Measurements from ENCODE around the gene AP1B1. TPM values are rescaled to one million over a fixed set of nuclear protein-coding genes. Genes with fewer than 3 reads are reported as not detected.

Gene AP1B1
- total and polyA plus RNA-seq, 2 of the 4 experiments (the other 2 are of a cell fraction): 55.7 to 70.8 TPM

DNA sequence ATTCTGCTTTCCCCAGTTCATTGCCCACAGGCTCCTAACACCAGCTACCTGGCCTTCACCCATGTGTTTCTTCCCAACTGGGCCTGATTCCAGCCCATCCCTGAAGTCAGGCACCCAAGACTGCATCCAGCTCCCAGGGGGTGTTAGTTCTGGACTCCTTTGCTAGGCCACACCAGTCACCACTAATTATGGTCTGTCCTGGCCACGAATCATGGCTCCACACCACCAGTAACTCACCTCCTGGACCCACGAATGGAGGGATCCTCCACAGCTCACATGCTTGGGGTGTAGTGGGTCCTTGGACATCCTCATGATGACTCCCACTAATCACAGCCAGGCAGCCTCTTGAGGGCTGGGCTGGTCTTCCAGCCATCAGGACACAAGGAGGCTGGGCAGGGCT is 69.3 kb downstream of the AP1B1 start:
- Histone ChIP-seq H2BK5ac (ENCODE audit: low read depth, low read length, poor library complexity, severe bottlenecking) (no peak overlapping the region), H3K23ac (ENCODE audit: low read depth, low read length) (no peak overlapping the region), H2AK9ac (replicated peaks; ENCODE audit: low read depth, low read length, poor library complexity) (no peak overlapping the region), H3K56ac (ENCODE audit: extremely low read depth, insufficient read depth, low read length) (no peak overlapping the region), H3K4ac (ENCODE audit: low read depth, low read length) (no peak overlapping the region), H2BK15ac (ENCODE audit: low read depth, low read length) (no peak overlapping the region), H4K20me1 (ENCODE audit: insufficient read depth, low read length) (0 out of 2 replicates have a peak, but pooled peaks cover 2% of the 10 kb centered on the region), H3K4me3 (ENCODE audit: insufficient read depth, low read depth, low read length) (no peak overlapping the region), H3K4me2 (ENCODE audit: low read depth, low read length) (no peak overlapping the region), H3K9me3 (ENCODE audit: control insufficient read depth, insufficient read depth, low read length) (no peaks in the 10 kb centered on the region), H4K5ac (ENCODE audit: low read depth, low read length) (no peak overlapping the region), H3K27ac (ENCODE audit: insufficient read depth, low read length) (no peak overlapping the region), H2BK20ac (ENCODE audit: low read depth, low read length) (no peak overlapping the region), H4K8ac (ENCODE audit: low read depth in 2 of 2, low read length in 2 of 2) (no peak overlapping the region), H2BK120ac (ENCODE audit: low read depth, low read length) (no peak overlapping the region), H4K91ac (ENCODE audit: insufficient read depth, low read depth, low read length) (no peak overlapping the region), H3K79me1 (ENCODE audit: low read depth in 1 of 2, low read length in 2 of 2) (no peaks in the 10 kb centered on the region), H2AK5ac (ENCODE audit: low read depth, low read length) (no peak overlapping the region), H2AFZ (replicated peaks; ENCODE audit: low read length, poor library complexity) (no peak overlapping the region), H3K9me1 (ENCODE audit: insufficient read depth, low read length) (no peaks in the 10 kb centered on the region), H3K18ac (ENCODE audit: low read depth, low read length) (no peak overlapping the region), H3K14ac (replicated peaks; ENCODE audit: low read depth, low read length) (no peak overlapping the region), H3K36me3 (ENCODE audit: control insufficient read depth, insufficient read depth, low read length) (no peaks in the 10 kb centered on the region), H3K9ac (ENCODE audit: low read depth, low read length) (no peak overlapping the region), H3K27me3 (ENCODE audit: control insufficient read depth, insufficient read depth, low read length) (peaks cover 38% of the 10 kb centered on the region), H3K4me1 (ENCODE audit: control insufficient read depth, insufficient read depth, low read length) (no peaks in the 10 kb centered on the region)
- dilution Hi-C loops (cut with HindIII; ENCODE audit: low sequenced_read_pairs, unreplicated experiment) (no loop called here), intact Hi-C loops (cut with micrococcal nuclease) (no loop called here), in situ Hi-C loops (cut with MboI; ENCODE audit: low sequenced_read_pairs) (no loop called here)
- ChIA-PET POLR2A (ENCODE audit: unreplicated experiment) (no interaction called here), CTCF (no interaction called here)
- TF ChIP-seq FOS (IDR thresholded peaks at IDR 0.05; ENCODE audit: low read depth, low read length) (no peak), BHLHE40 (IDR thresholded peaks at IDR 0.05; ENCODE audit: low read depth, low read length) (no peak), SMC3 (IDR thresholded peaks at IDR 0.05; ENCODE audit: low read depth, low read length) (no peak), RCOR1 (IDR thresholded peaks at IDR 0.05; ENCODE audit: insufficient replicate concordance, low read length) (no peak), RFX5 (IDR thresholded peaks at IDR 0.05; ENCODE audit: low read depth, low read length) (no peak), CHD1 (IDR thresholded peaks at IDR 0.05; ENCODE audit: low read depth, low read length) (no peak), MXI1 (IDR thresholded peaks at IDR 0.05; ENCODE audit: borderline replicate concordance, low read depth, low read length) (no peak), POLR2A (IDR thresholded peaks at IDR 0.05; ENCODE audit: low read depth, low read length) (no peak), RAD21 (IDR thresholded peaks at IDR 0.05; ENCODE audit: low read length) (no peak), MAZ (IDR thresholded peaks at IDR 0.05; ENCODE audit: borderline replicate concordance, low read depth, low read length) (no peak), CEBPB (IDR thresholded peaks at IDR 0.05; ENCODE audit: low read depth, low read length) (no peak), MAFK (IDR thresholded peaks at IDR 0.05; ENCODE audit: low read depth, low read length) (no peak), NFE2L2 (IDR thresholded peaks at IDR 0.05; ENCODE audit: low read depth, low read length) (no peak)
- TF ChIP-seq, protein P1, sequence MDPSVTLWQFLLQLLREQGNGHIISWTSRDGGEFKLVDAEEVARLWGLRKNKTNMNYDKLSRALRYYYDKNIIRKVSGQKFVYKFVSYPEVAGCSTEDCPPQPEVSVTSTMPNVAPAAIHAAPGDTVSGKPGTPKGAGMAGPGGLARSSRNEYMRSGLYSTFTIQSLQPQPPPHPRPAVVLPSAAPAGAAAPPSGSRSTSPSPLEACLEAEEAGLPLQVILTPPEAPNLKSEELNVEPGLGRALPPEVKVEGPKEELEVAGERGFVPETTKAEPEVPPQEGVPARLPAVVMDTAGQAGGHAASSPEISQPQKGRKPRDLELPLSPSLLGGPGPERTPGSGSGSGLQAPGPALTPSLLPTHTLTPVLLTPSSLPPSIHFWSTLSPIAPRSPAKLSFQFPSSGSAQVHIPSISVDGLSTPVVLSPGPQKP (IDR thresholded peaks at IDR 0.05; ENCODE audit: borderline replicate concordance, low read depth, low read length): no peak
- TF ChIP-seq, protein P2, sequence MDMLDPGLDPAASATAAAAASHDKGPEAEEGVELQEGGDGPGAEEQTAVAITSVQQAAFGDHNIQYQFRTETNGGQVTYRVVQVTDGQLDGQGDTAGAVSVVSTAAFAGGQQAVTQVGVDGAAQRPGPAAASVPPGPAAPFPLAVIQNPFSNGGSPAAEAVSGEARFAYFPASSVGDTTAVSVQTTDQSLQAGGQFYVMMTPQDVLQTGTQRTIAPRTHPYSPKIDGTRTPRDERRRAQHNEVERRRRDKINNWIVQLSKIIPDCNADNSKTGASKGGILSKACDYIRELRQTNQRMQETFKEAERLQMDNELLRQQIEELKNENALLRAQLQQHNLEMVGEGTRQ (IDR thresholded peaks at IDR 0.05; ENCODE audit: low read depth, low read length): no peak
- TF ChIP-seq, protein P3, sequence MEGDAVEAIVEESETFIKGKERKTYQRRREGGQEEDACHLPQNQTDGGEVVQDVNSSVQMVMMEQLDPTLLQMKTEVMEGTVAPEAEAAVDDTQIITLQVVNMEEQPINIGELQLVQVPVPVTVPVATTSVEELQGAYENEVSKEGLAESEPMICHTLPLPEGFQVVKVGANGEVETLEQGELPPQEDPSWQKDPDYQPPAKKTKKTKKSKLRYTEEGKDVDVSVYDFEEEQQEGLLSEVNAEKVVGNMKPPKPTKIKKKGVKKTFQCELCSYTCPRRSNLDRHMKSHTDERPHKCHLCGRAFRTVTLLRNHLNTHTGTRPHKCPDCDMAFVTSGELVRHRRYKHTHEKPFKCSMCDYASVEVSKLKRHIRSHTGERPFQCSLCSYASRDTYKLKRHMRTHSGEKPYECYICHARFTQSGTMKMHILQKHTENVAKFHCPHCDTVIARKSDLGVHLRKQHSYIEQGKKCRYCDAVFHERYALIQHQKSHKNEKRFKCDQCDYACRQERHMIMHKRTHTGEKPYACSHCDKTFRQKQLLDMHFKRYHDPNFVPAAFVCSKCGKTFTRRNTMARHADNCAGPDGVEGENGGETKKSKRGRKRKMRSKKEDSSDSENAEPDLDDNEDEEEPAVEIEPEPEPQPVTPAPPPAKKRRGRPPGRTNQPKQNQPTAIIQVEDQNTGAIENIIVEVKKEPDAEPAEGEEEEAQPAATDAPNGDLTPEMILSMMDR (conservative IDR thresholded peaks at IDR 0.05; ENCODE audit: low read depth, low read length): no peak
- ATAC-seq (ENCODE audit: low read depth) (no peak), DNase-seq (no peak)
- no CpG with 5 or more reads among the region's 2 CpGs for WGBS, 2 experiments (ENCODE audit: extremely low coverage in 2 of 2, insufficient read length in 1 of 2)
- no TSS peak for BruUV-seq (replicated peaks)

Measured in IMR-90 (cell line).